Panc1 (cell line): ENCODE results near the gene ALPK1.

Experiments used
- POLR2AphosphoS5 ChIP-seq: IDR thresholded peaks from 2 replicates; pipeline ENCODE4 v1.6.1; 2012; ENCODE audit warnings: mild to moderate bottlenecking, low read depth, low read length, moderate library complexity
- TF ChIP-seq, protein P1 (sequence below): fragments of 450-650 bp; IDR thresholded peaks from 2 replicates; pipeline ENCODE4 v1.5.1; 2017; ENCODE audit warnings: mild to moderate bottlenecking

DNA sequence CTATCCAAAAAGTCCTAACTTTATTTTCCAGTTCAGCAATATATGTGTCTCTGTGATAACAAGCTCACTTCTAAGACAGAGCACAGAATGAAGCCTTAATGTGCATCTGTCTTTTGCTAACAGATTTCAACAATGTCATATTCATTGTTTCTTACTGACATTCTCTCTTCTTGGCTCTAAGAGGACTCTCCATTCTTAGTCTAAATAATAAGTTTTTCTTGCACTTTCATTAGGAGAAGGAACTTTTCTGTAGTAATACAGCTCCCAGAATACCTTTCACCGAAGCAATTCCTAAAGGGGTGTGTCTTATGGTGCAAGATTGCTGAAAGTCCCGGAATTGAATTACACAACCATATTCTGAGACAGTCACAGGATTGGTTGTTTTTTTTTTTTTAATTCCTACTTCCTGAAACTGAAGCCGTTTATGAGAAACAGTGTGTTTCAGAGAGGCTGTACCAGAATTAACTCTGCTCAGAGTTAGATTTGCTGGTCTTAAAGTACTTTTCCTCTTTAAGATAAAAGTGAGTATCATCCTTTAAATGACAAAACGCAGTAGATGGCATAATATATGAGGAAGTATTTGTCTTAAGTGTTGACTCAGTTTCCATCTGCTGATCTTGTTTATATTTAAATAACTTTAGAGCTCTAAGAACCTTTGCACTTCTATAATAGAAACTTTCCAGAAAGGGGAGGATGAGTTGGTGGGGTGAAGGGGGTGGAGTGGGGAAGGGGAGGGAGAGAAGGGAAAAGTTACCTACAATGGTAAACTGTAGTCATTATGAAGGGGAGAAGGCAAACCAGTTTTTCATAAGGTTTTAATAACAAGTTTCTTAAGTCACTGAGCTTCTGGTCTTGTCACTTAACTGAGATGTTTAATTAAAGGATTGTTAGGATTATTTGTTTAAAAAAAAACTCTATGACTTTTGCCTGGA, at the start of gene ALPK1:
- TF ChIP-seq, protein P1, sequence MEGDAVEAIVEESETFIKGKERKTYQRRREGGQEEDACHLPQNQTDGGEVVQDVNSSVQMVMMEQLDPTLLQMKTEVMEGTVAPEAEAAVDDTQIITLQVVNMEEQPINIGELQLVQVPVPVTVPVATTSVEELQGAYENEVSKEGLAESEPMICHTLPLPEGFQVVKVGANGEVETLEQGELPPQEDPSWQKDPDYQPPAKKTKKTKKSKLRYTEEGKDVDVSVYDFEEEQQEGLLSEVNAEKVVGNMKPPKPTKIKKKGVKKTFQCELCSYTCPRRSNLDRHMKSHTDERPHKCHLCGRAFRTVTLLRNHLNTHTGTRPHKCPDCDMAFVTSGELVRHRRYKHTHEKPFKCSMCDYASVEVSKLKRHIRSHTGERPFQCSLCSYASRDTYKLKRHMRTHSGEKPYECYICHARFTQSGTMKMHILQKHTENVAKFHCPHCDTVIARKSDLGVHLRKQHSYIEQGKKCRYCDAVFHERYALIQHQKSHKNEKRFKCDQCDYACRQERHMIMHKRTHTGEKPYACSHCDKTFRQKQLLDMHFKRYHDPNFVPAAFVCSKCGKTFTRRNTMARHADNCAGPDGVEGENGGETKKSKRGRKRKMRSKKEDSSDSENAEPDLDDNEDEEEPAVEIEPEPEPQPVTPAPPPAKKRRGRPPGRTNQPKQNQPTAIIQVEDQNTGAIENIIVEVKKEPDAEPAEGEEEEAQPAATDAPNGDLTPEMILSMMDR = no peak
- TF ChIP-seq POLR2AphosphoS5 = no peak
